Midbrain (tissue), 1 donor: ENCODE results near the gene HTR5A.

Source experiments
- DNase-seq: peaks from one replicate; lab custom pipeline; 2025; lab: John Stamatoyannopoulos, UW

The HTR5A gene

GRCh38 chr7:155090684-155091083, 20.6 kb downstream of the HTR5A start:
- no peak for DNase-seq

- no peak for DNase-seq
Observed at GRCh38 chr7:155093596-155093995, 23.5 kb downstream of the HTR5A start.

GRCh38 chr7:155094636-155095135, 24.6 kb downstream of the HTR5A start:
- DNase-seq: no peak

GRCh38 chr7:155097338-155097737, 27.2 kb downstream of the HTR5A start:
- no peak for DNase-seq

GRCh38 chr7:155103839-155104238, 33.7 kb downstream of the HTR5A start:
- DNase-seq: no peak

GRCh38 chr7:155104913-155105312, 34.8 kb downstream of the HTR5A start:
- no peak for DNase-seq

- DNase-seq: no peak
Observed at GRCh38 chr7:155106356-155106755, 36.2 kb downstream of the HTR5A start.

GRCh38 chr7:155107126-155107525, 37.0 kb downstream of the HTR5A start:
- DNase-seq: no peak

GRCh38 chr7:155108144-155108901, 38.2 kb downstream of the HTR5A start:
- no peak for DNase-seq

GRCh38 chr7:155109121-155109520, 39.0 kb downstream of the HTR5A start:
- DNase-seq: no peak

- no peak for DNase-seq
Observed at GRCh38 chr7:155115288-155115687, 45.2 kb downstream of the HTR5A start.

GRCh38 chr7:155119801-155120382, 49.8 kb downstream of the HTR5A start:
- no peak for DNase-seq

- no peak for DNase-seq
Observed at GRCh38 chr7:155120460-155120859, 50.3 kb downstream of the HTR5A start.

- no peak for DNase-seq
Observed at GRCh38 chr7:155122831-155123230, 52.7 kb downstream of the HTR5A start.

- no peak for DNase-seq
Observed at GRCh38 chr7:155123413-155123812, 53.3 kb downstream of the HTR5A start.

- no peak for DNase-seq
Observed at GRCh38 chr7:155124706-155125105, 54.6 kb downstream of the HTR5A start.

- no peak for DNase-seq
Observed at GRCh38 chr7:155129186-155129585, 59.1 kb downstream of the HTR5A start.

GRCh38 chr7:155129789-155130188, 59.7 kb downstream of the HTR5A start:
- no peak for DNase-seq

GRCh38 chr7:155130493-155130892, 60.4 kb downstream of the HTR5A start:
- DNase-seq: no peak

GRCh38 chr7:155131090-155131489, 61.0 kb downstream of the HTR5A start:
- no peak for DNase-seq

- DNase-seq: no peak
Observed at GRCh38 chr7:155132431-155132830, 62.3 kb downstream of the HTR5A start.

GRCh38 chr7:155136619-155137243, 66.6 kb downstream of the HTR5A start:
- no peak for DNase-seq
